Measurements from ENCODE around the gene DCTN4.
"Not testable (repeated sequence)": the region's sequence is repeated elsewhere in the genome, so short reads cannot be mapped to it uniquely, and the experiment has no call there.

Gene DCTN4

DNA sequence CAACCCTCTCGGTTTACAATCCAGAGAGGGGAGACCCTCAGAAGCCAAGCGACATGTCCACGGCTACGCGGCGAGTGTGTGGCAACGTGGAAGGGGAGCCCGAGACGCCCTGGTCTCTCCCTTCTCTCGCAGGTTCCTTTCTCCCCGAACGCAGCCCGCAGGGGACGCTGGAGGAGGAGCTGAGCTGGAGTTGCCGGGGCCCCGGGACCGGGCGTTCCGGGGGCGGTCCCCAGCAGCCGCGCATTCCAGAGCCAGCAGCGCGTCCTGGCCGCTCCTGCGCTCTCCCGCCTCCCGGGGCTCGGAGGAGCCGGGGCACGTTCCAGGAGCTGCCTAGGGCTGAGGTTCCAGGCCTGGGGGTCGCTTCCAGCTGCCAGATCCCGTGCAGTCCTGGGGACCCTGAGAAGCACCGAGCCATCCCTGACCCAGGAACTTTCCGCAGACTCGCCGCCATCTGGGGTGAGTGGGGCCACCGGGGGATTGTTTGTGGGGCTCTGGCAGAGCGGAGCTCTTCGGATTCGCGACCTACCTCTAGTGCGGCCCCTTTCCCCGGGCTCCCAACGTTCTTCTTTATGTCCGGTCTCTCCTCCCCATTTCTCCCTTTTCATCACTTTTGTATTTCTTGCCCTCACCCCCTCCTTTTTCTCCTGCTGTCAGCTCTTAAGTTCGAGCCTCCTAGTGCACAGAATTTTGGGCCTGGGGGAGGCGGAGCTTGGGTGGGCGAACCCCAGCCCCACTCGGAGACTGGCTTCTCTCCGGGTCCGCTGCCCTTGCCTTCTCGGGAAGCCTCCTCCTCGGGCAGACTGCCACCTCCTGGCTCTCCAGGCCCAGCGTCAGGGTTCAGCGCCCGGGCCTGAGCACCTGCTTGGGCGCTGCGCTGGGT is 19.9 kb upstream of the DCTN4 start, which contains the start of gene SMIM3:
TSS of gene SMIM3 (plus strand) at position 241 of the 880 bp plus-strand sequence. CDS start 16,684 bp downstream, outside the sequence.
- peak; percentile 68 for DNase-seq (ENCODE audit: low spot score)

DNA sequence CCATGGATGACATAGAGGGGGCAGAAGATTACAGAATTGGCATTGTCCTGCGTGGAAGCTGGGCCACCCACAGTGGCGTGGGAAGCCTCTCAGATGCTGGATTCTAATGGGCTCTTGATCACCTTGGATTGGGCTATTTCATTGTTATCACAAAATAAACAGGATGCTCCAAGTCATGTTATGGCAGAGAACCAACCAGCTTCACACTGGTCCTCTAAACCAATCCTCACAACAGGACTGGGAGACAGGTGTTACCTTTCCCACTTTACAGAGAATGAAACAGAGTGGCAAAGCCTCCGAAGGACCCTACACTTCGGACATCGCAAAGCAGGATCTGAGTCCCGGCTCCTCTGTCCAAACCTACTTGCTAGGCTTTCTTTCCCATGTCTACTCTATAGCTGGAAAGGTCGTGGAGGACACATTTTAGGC is 19.3 kb upstream of the DCTN4 start:
- no peak for DNase-seq (ENCODE audit: low spot score)

DNA sequence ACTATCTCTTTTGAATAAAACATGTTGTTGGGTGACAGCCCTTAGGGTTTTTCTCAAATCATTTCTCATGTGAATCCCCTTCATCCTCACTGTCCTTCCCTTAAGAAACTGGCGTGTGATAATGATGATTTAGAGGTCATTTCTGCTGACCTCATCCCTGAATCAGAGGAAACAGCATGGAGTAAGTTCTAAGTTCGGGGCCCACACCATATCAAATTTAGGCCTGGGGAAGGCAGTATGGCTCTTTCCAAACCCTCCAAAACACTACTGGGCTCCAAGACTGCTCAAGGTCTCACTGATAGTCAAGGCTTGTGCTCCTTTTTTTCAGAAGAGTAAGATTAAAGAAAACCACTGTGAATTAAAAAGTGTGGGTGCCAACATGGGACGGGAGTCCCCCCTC is 18.9 kb upstream of the DCTN4 start:
- DNase-seq (ENCODE audit: low spot score) = no peak

DNA sequence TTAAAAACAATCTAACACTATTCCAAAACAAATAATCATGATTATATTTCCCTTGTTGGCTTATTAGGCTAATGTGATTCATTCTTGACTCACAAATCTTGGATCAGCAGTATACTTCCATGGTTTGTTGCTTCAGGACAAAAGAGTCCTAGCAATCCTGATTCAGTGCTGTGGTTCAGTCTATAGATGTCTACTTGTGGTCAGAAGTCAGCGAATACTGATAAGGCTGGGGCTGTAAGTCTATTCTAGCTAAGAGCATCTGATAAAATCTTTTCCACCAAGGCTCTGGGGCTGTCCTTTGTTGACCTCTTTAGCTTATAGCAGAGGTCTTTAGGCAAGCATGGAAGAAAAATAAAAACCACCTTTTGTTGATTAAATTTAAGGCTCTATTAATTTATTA is 15.3 kb upstream of the DCTN4 start:
- DNase-seq (ENCODE audit: low spot score) = no peak

DNA sequence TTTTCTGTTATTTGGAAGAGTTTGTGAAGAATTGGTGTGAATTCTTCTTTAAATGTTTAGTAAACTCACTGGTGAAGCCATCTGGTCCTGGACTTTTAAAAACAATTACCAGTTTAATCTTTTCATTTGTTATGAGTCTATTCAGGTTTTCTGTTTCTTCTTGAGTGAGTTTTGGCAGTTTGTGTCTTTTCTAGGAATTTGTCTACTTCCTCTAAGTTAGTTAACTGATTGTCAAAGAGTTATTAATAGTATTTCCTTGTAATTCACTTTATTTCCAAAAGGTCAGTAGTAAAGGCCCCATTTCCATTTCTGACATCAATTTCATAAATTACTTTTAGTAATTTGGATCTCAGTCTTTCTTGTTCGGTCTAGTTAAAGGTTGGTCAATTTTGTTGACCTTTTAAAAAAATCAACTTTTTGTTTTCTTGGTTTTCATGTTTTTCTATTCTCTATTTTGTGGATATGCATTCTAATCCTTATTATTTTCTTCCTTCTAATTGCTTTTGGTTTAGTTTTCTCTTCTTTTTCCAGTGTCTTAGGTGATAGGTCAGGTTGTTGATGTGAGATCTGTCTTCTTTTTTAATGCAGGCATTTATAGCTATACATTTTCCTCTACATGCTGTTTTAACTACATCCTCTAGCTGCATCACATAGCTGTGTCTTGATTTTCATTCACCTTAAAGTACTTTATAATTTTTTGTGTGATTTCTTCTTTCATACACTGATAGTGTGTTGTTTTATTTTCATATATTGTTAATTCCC is 12.4 kb upstream of the DCTN4 start:
- DNase-seq (ENCODE audit: low spot score) = no peak

DNA sequence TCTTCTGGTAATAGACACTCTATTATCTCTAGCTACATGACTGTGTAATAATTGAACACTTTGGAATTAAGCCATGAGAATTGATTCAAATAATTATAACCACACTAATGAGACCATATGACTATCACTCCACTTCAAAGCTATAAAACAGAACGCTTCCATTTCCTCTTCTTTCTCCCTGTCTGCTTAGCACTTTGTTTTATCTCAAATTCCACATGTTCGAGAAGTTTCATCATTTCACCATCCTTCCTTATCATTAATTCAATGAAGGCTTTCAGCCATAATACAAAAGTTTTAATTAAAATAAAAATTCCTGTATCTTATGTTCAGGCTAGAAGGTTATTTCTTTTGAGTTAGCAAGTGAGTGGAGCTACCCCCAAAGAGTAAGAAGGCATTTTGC is 7.4 kb upstream of the DCTN4 start:
- no peak for DNase-seq (ENCODE audit: low spot score)

DNA sequence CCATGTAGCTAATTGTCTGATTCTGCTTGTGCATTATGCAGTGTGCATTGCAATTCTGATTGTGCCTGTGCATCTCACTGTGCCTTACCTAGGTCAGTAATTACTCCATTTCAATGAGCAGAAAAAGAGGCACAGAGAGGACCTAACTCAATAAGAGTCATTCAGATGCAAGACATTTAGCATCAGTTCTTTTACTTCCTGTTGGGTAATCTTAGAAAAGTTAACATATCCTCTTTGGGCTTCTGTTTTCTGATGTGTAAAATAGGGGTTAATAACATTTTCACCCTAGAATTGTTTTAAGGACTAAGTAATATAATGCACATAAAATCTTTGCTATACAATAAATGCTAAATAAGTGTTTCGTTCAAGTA is 7.0 kb upstream of the DCTN4 start:
- DNase-seq (ENCODE audit: low spot score) = no peak

DNA sequence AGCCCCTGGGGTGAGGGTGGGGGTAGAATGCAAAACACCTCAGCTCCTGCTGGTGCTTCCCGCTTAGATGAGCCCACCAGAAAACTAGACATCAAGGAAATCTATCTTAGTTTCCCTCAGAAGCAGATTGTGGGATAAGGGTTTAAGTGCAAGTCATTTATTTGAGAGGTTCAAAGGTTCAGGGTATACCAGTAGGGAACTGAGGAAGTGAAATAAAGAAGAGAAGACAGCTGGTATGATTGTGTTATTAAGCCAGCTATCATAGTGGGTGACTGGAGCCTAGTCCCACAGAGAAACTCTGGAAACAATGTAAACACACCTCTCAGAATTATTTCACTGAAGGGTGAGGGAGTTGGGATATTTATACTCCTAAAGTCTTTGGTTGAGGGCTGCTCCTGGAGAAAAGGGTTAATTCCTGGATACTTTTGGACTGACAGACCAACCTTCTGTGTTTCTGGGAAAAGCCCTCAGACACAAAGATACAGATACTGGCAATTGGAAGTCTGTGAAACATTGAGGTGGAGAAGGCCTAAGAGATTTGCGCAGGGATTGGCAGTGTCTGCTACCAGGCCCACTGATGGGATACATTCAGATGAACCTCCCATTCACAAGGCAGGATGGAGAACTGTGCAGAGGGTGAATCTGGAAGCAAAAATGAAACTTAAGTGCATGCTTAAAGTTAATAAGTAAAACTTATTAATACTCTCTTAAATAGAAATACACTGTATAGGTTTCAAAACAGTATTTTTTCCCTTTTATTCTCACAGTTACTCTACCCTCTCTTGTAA is 6.4 kb upstream of the DCTN4 start:
- no peak for DNase-seq (ENCODE audit: low spot score)

DNA sequence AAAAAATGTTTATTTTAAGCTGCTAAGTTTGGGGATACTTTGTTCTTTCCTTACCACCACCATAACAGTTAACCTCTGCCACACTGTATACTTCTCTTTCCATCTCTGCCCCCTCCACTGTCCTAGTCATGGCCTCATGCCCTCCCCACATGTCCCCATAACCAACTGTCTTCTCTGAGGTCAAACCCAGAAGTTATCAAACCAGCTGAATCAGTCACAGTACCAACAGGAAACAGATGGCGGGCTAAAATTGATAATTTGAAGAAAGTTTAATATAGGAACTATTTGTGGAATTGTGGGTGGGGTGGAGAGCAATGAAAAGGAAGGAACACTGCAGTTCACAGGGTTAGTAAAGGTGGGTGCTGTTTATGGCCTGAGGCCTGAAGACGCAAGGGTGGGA is 5.7 kb upstream of the DCTN4 start:
- no peak for DNase-seq (ENCODE audit: low spot score)

DNA sequence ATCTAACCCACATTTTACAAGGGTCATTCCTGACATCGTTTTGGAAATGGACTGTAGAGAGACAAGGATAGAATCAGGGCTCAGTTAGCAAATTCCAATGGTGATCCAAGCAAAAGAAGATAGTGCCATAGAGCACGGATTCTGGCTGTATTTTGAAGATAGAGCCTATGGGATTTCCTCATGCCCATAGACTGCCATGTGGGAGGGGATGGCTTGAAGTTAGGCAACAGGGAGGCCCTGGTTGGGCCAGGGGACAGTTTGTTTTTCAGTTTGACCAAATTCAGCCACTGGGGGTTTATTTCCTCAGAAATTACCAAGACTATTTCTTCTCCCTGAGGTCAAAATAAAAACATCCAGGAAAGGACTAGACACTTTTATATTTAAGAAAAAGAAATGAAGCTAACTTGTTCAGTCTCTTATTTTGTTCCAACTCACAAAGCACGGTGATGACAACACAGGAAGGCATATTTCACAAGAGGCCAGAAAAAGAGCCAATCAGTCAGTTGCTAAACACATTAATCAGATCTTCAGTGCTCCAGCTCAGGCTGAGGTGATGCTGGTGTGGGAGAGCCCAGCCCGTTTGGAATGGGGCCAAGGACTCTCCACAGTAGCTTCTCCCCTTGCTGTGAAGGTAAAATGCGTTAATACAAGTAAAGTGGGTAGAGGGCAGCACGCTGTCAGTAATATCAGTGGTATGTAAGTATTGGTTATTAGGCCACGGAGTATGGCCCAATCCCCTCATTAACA is 4.4 kb upstream of the DCTN4 start:
- DNase-seq (ENCODE audit: low spot score) = no peak

DNA sequence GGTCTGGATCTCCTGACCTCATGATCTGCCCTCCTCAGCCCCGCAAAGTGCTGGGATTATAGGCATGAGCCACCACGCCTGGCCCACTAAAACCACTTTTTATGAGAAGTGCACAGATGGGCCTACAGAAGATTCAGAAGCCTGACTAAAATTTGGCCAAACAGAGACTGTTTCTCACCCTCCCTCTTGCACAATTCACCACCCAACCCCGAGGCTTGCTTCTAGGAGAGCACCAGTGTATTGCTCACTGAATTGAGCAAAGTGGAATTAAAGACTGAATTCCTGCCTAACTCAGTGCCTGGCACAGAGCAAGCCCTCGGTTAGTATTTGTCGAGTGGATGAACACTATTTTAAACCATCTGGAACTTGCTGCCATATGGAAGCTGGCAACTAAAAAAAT is 3.4 kb upstream of the DCTN4 start:
- no peak for DNase-seq (ENCODE audit: low spot score)

DNA sequence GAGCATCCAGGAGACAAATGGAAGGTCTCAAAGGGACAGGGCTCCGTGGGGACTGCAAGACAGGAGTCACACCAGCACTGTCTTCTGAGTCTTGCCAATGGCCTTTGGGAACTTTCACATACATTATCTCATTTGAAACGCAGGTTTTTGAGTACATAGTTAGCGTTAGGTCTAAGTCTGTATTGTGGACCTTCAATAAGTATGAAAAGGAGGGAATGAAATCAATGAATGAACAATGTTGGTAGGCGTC is 442 bp upstream of the DCTN4 start:
- DNase-seq (ENCODE audit: low spot score) = no peak

DNA sequence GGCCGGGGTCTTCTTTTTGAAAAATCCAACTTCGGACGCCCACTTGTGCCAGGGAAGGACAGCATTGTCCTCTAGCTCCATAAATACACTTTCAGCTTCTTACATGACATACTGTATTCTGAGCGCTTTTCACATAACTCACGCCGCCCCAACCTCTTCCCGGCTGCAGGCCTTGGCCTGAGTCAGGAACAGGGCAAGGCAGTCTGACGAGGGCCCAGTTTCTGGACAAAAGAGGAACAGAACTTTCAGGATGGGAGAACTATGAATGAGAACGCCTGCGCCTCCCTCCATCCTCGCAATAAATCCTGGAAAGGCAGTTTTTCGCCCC is 650 bp downstream of the DCTN4 start:
- DNase-seq (ENCODE audit: low spot score) = no peak

DNA sequence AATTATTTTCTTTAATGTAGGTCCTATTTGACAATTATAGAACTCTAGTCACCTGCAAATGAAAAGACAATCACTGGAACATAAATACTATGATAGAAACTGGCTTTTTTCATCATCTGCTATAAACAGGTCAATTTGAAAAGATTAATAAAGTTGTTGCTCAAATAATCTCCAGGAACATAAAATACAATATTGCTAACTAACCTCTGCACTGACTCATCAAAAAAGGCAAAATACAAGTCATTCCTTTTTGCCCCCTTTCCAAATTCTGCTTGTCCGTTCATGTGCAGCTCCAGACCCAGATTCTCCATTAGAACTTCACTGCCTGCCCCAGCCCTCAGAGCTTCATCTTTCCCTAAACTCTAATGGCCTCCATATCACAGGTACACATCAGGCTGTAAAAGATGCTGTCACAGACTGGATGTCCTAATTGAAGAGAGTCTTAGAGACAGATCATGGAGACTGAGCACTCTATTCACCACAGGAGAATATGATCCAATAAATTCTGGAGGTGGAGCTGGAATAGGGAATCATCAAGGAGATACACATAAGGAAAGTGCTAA is 1.6 kb downstream of the DCTN4 start:
- DNase-seq (ENCODE audit: low spot score) = no peak

DNA sequence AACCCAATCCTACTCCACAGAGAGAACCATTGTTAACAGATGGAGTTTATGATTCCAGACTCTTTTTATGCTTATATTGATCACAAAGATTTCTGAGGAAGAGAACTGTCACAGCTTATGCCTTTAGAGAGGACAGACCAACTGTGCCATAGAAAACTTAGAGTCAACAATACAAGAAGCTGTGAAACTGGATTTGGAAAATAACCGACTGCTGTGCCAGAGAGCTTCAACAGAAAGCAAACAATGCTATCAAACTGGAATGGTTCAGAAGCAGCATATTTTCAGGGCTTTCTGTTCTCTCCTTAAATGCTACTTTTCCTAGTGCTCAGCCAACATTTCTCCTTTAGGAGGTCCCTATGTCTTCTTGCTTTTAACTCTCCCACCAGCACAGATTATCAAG is 5.0 kb downstream of the DCTN4 start:
- no peak for DNase-seq (ENCODE audit: low spot score)

DNA sequence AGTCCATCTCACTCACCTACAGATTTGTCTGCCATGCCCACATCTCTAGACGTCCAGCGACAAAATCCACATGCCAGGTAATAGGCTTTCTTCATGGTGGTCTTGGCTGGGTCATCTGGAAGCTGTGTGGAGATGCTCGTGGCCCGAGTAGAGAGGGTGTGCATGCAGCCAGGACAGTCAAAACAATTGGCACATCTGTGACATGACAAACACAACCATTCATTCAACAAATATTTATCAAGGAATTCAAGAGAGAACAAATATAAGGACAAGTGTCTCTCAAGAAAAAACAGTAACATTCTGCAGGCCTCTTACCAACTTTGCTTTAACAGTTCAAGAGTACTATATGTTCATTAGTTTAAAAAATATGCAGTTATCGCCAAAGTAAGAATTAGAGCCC is 5.4 kb downstream of the DCTN4 start:
- DNase-seq (ENCODE audit: low spot score) = no peak

DNA sequence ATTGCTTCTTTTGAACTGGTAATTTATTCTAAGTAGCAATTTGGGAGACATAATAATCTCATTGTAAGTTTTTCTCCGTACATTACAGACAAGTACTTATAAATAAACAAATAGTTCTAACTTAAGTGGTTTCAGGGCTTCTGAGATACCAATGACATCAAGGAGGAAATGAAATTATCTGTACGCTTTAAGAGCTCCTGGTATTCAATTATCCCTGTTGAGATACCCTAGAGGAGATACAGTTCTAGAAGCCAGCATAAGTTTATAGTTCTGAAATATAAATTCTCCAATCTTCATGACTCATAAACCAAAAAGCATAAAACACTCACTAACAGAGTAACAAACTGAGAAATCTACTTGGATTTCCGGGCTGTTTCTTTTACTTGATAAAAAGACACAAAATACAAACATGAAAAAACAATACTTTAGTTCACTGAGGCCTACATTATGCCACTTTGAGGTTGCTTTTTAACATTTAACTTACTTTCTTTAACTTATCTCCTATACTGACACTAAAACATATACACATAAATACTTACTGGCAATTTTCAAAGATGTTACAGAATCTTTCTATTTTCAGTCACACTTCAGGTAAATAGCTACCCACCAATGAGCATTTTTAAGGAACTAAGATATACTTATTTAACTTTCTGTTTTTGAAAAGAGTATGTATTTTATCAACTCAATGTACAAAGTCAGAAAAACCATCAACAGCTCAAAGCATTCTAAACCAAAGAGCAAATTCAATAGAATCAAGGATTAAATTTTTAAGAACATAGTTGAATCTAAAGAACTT is 7.5 kb downstream of the DCTN4 start:
- DNase-seq (ENCODE audit: low spot score) = no peak

DNA sequence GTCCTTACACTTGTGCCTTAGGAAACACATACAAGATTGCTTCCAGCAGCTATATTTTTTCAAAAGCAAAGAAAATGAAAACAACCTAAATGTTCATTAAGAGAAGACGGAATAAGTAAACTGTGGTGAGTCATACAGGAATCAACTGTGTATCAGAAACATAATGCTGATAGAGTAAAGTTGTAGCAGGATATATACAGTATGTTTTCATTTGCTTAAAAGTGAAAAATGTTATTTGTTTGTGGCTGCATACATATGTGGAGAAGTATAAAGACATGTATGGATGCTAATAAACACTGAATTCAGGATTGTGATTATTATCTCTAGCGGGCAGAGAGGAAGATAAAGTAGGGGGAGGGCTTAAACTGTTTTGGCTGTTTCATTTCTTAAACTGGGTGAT is 8.3 kb downstream of the DCTN4 start:
- DNase-seq (ENCODE audit: low spot score) = no peak

DNA sequence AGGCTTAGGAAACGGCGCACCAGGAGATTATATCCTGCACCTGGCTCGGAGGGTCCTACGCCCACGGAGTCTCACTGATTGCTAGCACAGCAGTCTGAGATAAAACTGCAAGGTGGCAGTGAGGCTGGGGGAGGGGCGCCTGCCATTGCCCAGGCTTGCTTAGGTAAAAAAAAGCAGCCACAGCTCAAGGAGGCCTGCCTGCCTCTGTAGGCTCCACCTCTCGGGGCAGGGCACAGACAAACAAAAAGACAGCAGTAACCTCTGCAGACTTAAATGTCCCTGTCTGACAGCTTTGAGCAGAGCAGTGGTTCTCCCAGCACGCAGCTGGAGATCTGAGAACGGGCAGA is 15.7 kb downstream of the DCTN4 start:
- not testable (repeated sequence) for DNase-seq (ENCODE audit: low spot score)

DNA sequence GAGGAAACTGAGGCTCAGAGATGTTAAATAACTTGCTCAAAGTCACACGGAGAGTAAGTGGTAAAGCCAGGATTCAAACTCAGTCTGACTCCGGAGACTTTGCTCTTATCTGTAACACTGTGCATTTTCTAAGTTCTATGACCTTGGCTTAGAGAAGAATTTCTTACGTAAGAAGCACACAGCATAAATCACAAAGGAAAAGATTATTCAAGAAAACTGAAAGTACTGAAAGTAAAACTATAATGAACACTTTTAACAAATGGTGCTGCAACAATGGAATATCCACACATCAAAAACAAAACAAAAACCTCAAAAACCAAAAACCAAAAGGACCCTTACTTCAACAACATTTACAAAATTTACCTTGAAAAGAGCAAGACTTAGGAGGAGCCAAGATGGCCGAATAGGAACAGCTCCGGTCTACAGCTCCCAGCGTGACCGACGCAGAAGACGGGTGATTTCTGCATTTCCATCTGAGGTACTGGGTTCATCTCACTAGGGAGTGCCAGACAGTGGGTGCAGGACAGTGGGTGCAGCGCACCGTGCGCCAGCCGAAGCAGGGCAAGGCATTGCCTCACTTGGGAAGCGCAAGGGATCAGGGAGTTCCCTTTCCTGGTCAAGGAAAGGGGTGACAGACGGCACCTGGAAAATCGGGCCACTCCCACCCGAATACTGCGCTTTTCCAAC is 16.2 kb downstream of the DCTN4 start:
- DNase-seq (ENCODE audit: low spot score) = not testable (repeated sequence)

DNA sequence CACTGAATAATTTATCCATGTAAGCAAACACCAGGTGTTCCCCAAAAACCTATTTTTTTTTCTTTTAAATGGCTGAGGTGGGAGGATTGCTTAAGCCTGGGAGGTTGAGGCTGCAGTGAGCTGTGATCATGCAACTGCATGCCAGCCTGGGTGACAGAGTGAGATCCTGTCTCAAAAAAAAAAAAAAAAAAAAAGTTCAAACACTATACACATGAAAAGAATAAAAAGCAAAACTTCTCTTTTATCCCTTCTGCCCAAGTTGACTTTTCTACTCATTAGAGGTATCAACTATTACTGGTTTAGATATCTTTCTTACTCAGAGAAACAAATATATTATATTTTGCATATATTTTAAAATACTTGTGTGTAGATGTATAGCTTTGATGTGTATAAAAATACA is 17.8 kb downstream of the DCTN4 start:
- no peak for DNase-seq (ENCODE audit: low spot score)

Measured in activated CD4-positive, alpha-beta T cell treated with anti-CD3 and anti-CD28 coated beads, Interleukin-2, Interleukin-4, amounts not matched to agents 100 ng/mL and 50 ng/mL, durations not matched to agents 16 hours and 8 hours (primary cell).